ENCODE results near the gene CRHR1. TPM values are rescaled to one million over a fixed set of nuclear protein-coding genes. Genes with fewer than 3 reads are reported as not detected.
A peak's percentile ranks its signal among the peaks of the same experiment; 100 is the strongest.

Gene CRHR1
- total RNA-seq, 4 donors from 2014 or later: not detected

DNA sequence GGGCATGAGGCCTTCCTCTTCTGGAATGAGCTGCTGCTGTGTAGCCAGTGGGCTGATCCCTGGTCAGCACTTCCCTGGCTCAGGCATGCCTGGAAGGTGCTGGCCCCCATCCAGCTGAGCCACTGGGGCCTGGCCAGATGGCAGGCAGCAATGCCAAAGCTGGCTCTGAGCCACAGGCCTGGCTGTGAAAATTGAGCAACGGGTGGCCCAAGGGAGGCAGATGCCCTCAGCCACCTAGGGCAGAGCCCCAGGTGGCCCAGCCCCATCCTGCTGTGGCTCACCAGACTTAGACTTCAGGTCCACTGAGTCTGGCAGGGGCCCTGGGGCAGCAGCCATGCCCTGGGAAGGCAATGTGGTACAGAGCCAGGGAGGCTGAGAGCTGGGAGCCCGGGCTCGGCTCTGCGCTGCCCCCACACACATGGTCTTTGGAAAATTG lies 8.5 kb upstream of the CRHR1 start:
- intact Hi-C loops (cut with DNase I; ENCODE audit: low total_unique reads): no loop called here
- Histone ChIP-seq H3K4me1 (no peaks in the 10 kb centered on the region), H3K9me3 (no peaks in the 10 kb centered on the region), H3K36me3 (no peaks in the 10 kb centered on the region), H3K27ac (no peak overlapping the region), H3K4me3 (no peak overlapping the region), H3K27me3 (peaks cover 61% of the 10 kb centered on the region)
- DNase-seq: peak; percentile 18
- 57% methylated on average over 4 of the region's 4 CpGs; no CpG with 5 or more reads in 1 of the 2 donors for WGBS, 2 donors (ENCODE audit: low coverage in 1 of 2)
- TF ChIP-seq EP300 (IDR thresholded peaks at IDR 0.05; ENCODE audit: low read depth) (no peak), POLR2AphosphoS5 (IDR thresholded peaks at IDR 0.05) (no peak)
- in situ Hi-C loops (cut with MboI; ENCODE audit: low pct_ligation_motif_present in 1 of 4, low pct_unique_long_range_greater_than_20kb in 1 of 4, low sequenced_read_pairs in 3 of 4): no loop called here

DNA sequence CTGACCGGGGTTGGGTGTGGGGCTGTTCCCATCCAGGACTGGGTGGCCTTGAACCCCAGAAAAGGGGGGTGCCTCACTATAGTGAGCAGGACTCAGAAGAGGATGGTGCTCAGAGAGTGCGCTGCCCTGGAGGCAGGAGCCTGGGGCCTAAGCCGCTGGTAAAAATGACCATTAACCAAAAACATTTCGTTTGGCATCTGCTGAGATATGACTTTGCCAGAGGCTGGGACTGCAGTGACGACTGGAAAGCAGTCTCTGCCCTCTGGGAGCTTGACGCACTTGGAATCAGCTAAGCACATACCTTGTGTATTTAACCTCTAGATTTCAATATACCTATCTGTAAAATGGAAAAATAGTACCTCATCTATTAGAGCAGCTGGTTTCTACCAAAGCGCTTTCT lies 7.2 kb upstream of the CRHR1 start:
- H3K36me3 ChIP-seq: no peaks in the 10 kb centered on the region
- no peaks in the 10 kb centered on the region for H3K9me3 ChIP-seq
- in situ Hi-C loops (cut with MboI; ENCODE audit: low pct_ligation_motif_present in 1 of 4, low pct_unique_long_range_greater_than_20kb in 1 of 4, low sequenced_read_pairs in 3 of 4): no loop called here
- peaks cover 61% of the 10 kb centered on the region for H3K27me3 ChIP-seq
- H3K4me1 ChIP-seq: no peaks in the 10 kb centered on the region
- H3K27ac ChIP-seq: no peak overlapping the region
- TF ChIP-seq, protein P1, sequence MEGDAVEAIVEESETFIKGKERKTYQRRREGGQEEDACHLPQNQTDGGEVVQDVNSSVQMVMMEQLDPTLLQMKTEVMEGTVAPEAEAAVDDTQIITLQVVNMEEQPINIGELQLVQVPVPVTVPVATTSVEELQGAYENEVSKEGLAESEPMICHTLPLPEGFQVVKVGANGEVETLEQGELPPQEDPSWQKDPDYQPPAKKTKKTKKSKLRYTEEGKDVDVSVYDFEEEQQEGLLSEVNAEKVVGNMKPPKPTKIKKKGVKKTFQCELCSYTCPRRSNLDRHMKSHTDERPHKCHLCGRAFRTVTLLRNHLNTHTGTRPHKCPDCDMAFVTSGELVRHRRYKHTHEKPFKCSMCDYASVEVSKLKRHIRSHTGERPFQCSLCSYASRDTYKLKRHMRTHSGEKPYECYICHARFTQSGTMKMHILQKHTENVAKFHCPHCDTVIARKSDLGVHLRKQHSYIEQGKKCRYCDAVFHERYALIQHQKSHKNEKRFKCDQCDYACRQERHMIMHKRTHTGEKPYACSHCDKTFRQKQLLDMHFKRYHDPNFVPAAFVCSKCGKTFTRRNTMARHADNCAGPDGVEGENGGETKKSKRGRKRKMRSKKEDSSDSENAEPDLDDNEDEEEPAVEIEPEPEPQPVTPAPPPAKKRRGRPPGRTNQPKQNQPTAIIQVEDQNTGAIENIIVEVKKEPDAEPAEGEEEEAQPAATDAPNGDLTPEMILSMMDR (IDR thresholded peaks at IDR 0.05): no peak
- TF ChIP-seq POLR2AphosphoS5 (IDR thresholded peaks at IDR 0.05) (no peak), EP300 (IDR thresholded peaks at IDR 0.05; ENCODE audit: low read depth) (no peak), POLR2A (IDR thresholded peaks at IDR 0.05) (no peak)
- intact Hi-C loops (cut with DNase I; ENCODE audit: low total_unique reads): no loop called here
- H3K4me3 ChIP-seq: no peak overlapping the region
- whole genome bisulfite sequencing, 2 donors (ENCODE audit: low coverage in 1 of 2): 46 to 66% methylated on average over 5 to 7 of the region's 7 CpGs
- no peak for DNase-seq

DNA sequence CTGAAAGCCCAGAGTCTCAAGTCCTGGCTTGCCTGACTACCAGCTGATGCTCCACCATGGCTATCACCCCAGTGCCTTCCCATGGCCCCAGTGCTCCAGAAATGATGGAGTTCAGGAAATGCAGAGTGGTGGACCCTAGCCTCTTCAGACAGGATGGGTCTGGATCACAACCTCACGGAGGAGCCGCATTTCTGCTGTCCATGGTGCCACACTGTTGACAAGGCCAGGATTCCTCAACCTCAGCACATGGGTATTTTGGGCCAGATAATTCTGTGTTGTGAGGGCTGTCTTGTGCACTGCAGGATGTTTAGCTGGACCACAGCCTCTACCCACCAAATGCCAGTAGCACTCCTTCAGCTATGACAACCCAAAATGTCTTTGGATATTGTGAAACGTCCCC lies 6.7 kb upstream of the CRHR1 start:
- TF ChIP-seq POLR2AphosphoS5 (IDR thresholded peaks at IDR 0.05) (no peak), POLR2A (IDR thresholded peaks at IDR 0.05) (no peak), EP300 (IDR thresholded peaks at IDR 0.05; ENCODE audit: low read depth) (no peak)
- TF ChIP-seq, protein P1 (IDR thresholded peaks at IDR 0.05): no peak

DNA sequence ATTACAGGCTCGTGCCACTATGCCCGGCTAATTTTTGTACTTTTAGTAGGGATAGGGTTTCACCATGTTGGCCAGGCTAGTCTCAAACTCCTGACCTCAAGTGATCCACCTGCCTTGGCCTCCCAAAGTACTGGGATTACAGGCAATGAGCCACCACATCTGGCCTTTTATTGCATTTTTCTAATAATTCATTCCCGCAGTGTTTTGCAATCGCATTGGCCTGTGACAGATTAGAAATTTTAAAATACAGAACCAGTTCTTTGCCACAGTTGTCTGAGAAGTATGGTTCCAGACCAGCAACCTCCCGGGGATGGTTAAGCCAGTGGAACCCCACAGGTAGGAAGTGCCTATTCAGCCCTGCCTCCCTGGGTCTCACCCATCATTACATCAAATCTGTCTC lies 3.2 kb upstream of the CRHR1 start:
- intact Hi-C loops (cut with DNase I; ENCODE audit: low total_unique reads): no loop called here
- TF ChIP-seq EP300 (IDR thresholded peaks at IDR 0.05; ENCODE audit: low read depth) (no peak), POLR2AphosphoS5 (IDR thresholded peaks at IDR 0.05) (no peak), POLR2A (IDR thresholded peaks at IDR 0.05) (no peak)
- TF ChIP-seq, protein P1 (IDR thresholded peaks at IDR 0.05): no peak
- 71 to 90% methylated on average over 3 to 5 of the region's 5 CpGs for WGBS, 2 donors (ENCODE audit: low coverage in 1 of 2)
- H3K27me3 ChIP-seq: peaks cover 70% of the 10 kb centered on the region
- DNase-seq: no peak
- H3K36me3 ChIP-seq: no peaks in the 10 kb centered on the region
- in situ Hi-C loops (cut with MboI; ENCODE audit: low pct_ligation_motif_present in 1 of 4, low pct_unique_long_range_greater_than_20kb in 1 of 4, low sequenced_read_pairs in 3 of 4): no loop called here
- H3K27ac ChIP-seq: no peak overlapping the region
- H3K4me3 ChIP-seq: no peak overlapping the region
- peaks cover 8 to 24% (median 23%) of the 10 kb centered on the region in 4 donors for H3K4me1 ChIP-seq
- no peaks in the 10 kb centered on the region for H3K9me3 ChIP-seq

More for the DNA sequence above, 6.7 kb upstream of the CRHR1 start:
- in situ Hi-C loops (cut with MboI; ENCODE audit: low pct_ligation_motif_present in 1 of 4, low pct_unique_long_range_greater_than_20kb in 1 of 4, low sequenced_read_pairs in 3 of 4): no loop called here
- Histone ChIP-seq H3K9me3 (no peaks in the 10 kb centered on the region), H3K36me3 (no peaks in the 10 kb centered on the region), H3K4me1 (no peaks in the 10 kb centered on the region), H3K4me3 (no peak overlapping the region), H3K27me3 (peaks cover 61% of the 10 kb centered on the region), H3K27ac (no peak overlapping the region)
- 60% methylated on average over 3 of the region's 3 CpGs; no CpG with 5 or more reads in 1 of the 2 donors for WGBS, 2 donors (ENCODE audit: low coverage in 1 of 2)
- intact Hi-C loops (cut with DNase I; ENCODE audit: low total_unique reads): no loop called here
- DNase-seq: no peak
